Anterior cingulate cortex (tissue), 58 donors: ENCODE results near the gene KCND3.

Experiments used
- DNase-seq, 58 donors: peaks; one replicate each; lab custom pipeline; 2025; lab: John Stamatoyannopoulos, UW

Gene KCND3

GRCh38 chr1:111961773-111962565, 27.5 kb downstream of the KCND3 start:
- DNase-seq = peak in 41 of 58 donors; percentile 5 to 69 (median 35)

DNA sequence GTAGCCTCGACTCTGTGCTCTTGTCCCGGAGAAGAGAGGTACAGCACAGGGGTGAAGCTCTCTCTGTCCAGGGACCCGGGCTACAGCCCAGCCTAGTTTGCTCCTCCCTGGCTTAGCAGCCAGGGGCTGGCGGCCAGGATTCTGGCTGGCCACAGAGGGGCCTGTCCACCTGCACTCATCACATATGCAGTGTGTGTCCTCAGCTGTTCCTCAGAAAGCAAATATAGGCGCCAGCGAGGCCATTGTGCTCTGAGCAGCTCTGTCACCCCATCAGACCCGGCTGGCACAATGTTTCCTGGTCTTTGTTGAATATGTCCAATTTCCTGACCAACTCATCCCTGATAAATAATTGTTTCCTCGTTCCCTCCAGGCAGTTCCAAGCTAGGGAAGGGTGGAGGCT, 28.5 kb downstream of the KCND3 start:
- peak in 22 of 58 donors; percentile 6 to 46 (median 18) for DNase-seq

GRCh38 chr1:111959436-111959835, 30.0 kb downstream of the KCND3 start:
- DNase-seq = no peak

GRCh38 chr1:111958851-111959250, 30.6 kb downstream of the KCND3 start:
- peak in 2 of 58 donors; percentile 16 to 21 for DNase-seq

- DNase-seq = no peak
Measured at GRCh38 chr1:111958075-111958474, 31.4 kb downstream of the KCND3 start.

GRCh38 chr1:111956155-111956771, 33.2 kb downstream of the KCND3 start:
- peak in 28 of 58 donors; percentile 6 to 55 (median 32) for DNase-seq

GRCh38 chr1:111955755-111956154, 33.7 kb downstream of the KCND3 start:
- DNase-seq = no peak

DNA sequence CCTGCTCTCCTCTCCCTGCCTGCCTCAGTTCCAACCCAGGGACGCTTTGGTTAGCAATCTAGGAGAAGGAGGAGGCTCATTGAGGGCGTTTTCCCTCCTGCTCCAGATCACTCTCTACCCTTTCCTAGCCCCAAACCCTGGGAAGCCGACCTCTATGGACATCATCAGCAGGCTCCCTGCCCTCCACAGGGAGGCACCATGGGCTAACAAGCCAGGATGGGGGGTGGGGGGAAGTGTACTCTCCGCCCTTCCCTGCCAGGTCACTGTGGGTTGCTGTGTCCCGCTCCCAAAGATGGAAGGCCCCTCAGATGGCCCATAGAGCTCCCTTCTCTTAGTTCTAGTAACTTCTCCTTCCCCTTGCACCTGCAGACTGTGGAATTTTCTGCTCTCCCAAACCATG, 35.7 kb downstream of the KCND3 start:
- DNase-seq = no peak

GRCh38 chr1:111952125-111952657, 37.3 kb downstream of the KCND3 start:
- DNase-seq = no peak

GRCh38 chr1:111948209-111949171, 41.0 kb downstream of the KCND3 start:
- peak in 42 of 58 donors; percentile 8 to 80 (median 32) for DNase-seq

- DNase-seq = no peak
Measured at GRCh38 chr1:111943846-111944749, 45.4 kb downstream of the KCND3 start.

GRCh38 chr1:111943066-111943465, 46.4 kb downstream of the KCND3 start:
- no peak for DNase-seq

DNA sequence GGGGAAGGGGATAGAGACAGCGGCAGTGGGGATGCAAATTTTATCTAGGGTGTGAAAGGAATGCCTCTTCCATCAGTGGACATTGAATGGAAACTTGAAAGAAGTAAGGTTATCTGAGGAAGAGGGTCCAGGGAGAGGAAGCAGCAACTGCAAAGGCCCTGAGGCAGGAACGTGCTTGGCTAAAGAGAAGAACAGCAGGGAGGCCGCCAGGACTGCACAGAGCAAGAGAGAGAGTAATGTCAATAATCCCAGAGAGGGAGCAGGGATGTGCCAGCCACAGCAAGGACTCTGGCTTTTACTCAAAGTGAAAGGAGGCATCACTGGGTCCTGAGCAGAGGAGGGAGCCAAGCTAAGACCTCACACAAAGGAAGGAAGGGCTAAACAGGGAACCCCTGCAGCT, 50.9 kb downstream of the KCND3 start:
- no peak for DNase-seq

DNA sequence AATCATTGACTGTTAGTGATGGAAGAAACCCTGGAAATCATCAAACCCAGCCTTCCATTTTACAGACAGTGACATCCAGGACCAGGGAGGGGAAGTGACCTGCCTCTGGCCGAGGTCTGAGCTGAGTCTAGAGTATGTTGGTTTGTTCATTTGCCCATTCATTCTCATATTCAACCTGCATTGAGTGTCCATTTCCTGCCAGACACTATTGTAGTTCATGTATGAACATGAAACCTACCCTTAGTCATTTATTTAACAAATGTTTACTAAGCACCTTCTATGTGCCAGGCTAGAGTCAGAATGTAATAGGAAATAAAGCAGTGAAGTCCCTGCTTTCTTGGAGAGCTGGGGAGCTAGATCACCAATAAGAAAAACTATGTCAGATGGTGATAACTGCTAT, 51.3 kb downstream of the KCND3 start:
- no peak for DNase-seq

- no peak for DNase-seq
Measured at GRCh38 chr1:111937147-111937725, 52.2 kb downstream of the KCND3 start.

- DNase-seq = no peak
Measured at GRCh38 chr1:111934106-111934852, 55.2 kb downstream of the KCND3 start.

DNA sequence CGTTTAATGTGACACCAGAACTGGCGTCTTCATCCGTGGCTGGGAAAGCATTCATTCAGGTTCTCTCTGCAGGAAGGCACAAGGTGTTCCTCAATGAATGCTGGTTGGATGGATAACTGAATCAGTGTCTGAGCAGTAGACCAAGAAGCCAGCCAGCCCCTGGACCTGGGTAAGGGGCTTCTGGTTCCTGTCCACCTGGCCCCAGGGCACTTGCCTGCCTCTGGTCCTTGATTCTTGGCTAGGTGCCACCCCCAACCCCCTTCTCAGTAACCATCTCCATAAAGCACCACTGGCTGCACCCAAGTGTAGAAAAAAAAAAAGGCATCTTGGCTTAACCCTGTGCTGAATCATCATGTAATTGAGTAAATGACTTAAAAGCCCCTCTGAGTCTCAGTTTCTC, 59.1 kb downstream of the KCND3 start:
- no peak for DNase-seq

- no peak for DNase-seq
Measured at GRCh38 chr1:111928531-111928930, 60.9 kb downstream of the KCND3 start.
